ENCODE measurements around the gene BTN3A1.
"Not testable (repeated sequence)": the region's sequence is repeated elsewhere in the genome, so short reads cannot be mapped to it uniquely, and the experiment has no call there.

The BTN3A1 gene

GRCh38 chr6:26439151-26440125 is 37.4 kb downstream of the BTN3A1 start:
- no peak for DNase-seq (ENCODE audit: low read depth, low spot score)

- DNase-seq (ENCODE audit: low read depth, low spot score), result no peak
Observed at GRCh38 chr6:26440977-26441358, 38.9 kb downstream of the BTN3A1 start.

GRCh38 chr6:26441977-26442376 is 39.9 kb downstream of the BTN3A1 start:
- DNase-seq (ENCODE audit: low read depth, low spot score), result no peak

- DNase-seq (ENCODE audit: low read depth, low spot score), result no peak
Observed at GRCh38 chr6:26445934-26446667, 44.0 kb downstream of the BTN3A1 start.

GRCh38 chr6:26447257-26447656 is 45.2 kb downstream of the BTN3A1 start:
- no peak for DNase-seq (ENCODE audit: low read depth, low spot score)

- no peak for DNase-seq (ENCODE audit: low read depth, low spot score)
Observed at GRCh38 chr6:26450240-26450639, 48.2 kb downstream of the BTN3A1 start.

- DNase-seq (ENCODE audit: low read depth, low spot score), result no peak
Observed at GRCh38 chr6:26452631-26453235, 50.7 kb downstream of the BTN3A1 start.

GRCh38 chr6:26454631-26455030 is 52.6 kb downstream of the BTN3A1 start:
- DNase-seq (ENCODE audit: low read depth, low spot score), result no peak

- no peak for DNase-seq (ENCODE audit: low read depth, low spot score)
Observed at GRCh38 chr6:26455357-26455970, 53.4 kb downstream of the BTN3A1 start.

GRCh38 chr6:26457264-26457805 is 55.3 kb downstream of the BTN3A1 start:
- DNase-seq (ENCODE audit: low read depth, low spot score), result no peak

GRCh38 chr6:26457806-26458688 is 56.0 kb downstream of the BTN3A1 start, which contains the start of gene BTN2A1:
BTN2A1 (plus strand) TSS chr6:26457955; CDS start chr6:26458637, 682 bp downstream.
- DNase-seq (ENCODE audit: low read depth, low spot score), result peak; percentile 86

GRCh38 chr6:26459023-26459810 is 57.1 kb downstream of the BTN3A1 start:
- DNase-seq (ENCODE audit: low read depth, low spot score), result no peak

- DNase-seq (ENCODE audit: low read depth, low spot score), result not testable (repeated sequence)
Observed at GRCh38 chr6:26461353-26461752, 59.3 kb downstream of the BTN3A1 start.

GRCh38 chr6:26464014-26464413 is 61.9 kb downstream of the BTN3A1 start:
- DNase-seq (ENCODE audit: low read depth, low spot score), result no peak

- DNase-seq (ENCODE audit: low read depth, low spot score), result no peak
Observed at GRCh38 chr6:26464416-26465131, 62.5 kb downstream of the BTN3A1 start.
